Measurements from ENCODE around the gene CBX7. TPM values are rescaled to one million over a fixed set of nuclear protein-coding genes. Genes with fewer than 3 reads are reported as not detected.

Gene CBX7
- total RNA-seq, 8 experiments from 2014 or later: 2.6 to 8.9 (median 4.8) TPM

- H3K27ac ChIP-seq: no peak overlapping the region
- ATAC-seq (replicated peaks in 6 of 8): no peak
- 61 to 100% (median 78%) methylated on average over 1 to 6 of the region's 15 CpGs; no CpG with 5 or more reads in 6 of the 10 experiments for WGBS, 10 experiments
- in situ Hi-C loops (cut with MboI; ENCODE audit: low pct_unique_long_range_greater_than_20kb in 2 of 9, low sequenced_read_pairs in 9 of 9, unreplicated experiment in 9 of 9): no loop called here
- peaks cover 12 to 21% of the 10 kb centered on the region in 2 donors for H3K4me1 ChIP-seq (replicated peaks in 1 of 2)
- H3K4me3 ChIP-seq: no peak overlapping the region
Measured at GRCh38 chr22:39090426-39091064, 61.9 kb downstream of the CBX7 start.

DNA sequence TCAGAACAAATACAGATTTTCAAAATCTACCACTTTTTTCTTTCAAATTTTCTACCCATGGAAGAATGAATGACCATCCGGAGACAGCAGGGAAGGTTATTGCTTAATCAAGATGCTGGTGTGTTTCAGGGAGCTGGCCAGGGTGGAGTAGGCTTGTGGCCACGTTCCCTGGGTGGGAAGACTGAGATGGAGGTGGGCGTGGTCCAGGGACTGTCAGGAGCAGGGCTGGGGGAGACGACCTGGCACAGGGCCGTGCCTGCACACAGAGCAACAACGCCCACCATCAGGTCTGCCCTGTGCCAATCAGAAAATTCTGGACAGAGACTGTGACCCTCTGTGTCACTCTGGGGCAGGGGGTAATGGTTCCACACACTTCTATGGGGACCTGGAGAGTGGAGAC is 62.6 kb downstream of the CBX7 start:
- H3K27ac ChIP-seq: no peak overlapping the region
- ATAC-seq (replicated peaks in 6 of 8): peak in 3 of 8 experiments; percentile 28 to 63 (median 60)
- WGBS, 10 experiments: 0 to 88% methylated on average over 1 to 4 of the region's 6 CpGs; no CpG with 5 or more reads in 8 of the 10 experiments
- in situ Hi-C loops (cut with MboI; ENCODE audit: low pct_unique_long_range_greater_than_20kb in 2 of 9, low sequenced_read_pairs in 9 of 9, unreplicated experiment in 9 of 9): no loop called here
- H3K4me3 ChIP-seq: no peak overlapping the region
- H3K4me1 ChIP-seq (replicated peaks in 1 of 2): peaks cover 12 to 21% of the 10 kb centered on the region in 2 donors

GRCh38 chr22:39088685-39089032 is 63.8 kb downstream of the CBX7 start:
- 80 to 100% methylated on average over 1 to 3 of the region's 5 CpGs; no CpG with 5 or more reads in 8 of the 10 experiments for WGBS, 10 experiments
- Histone ChIP-seq H3K27ac (no peak overlapping the region), H3K4me3 (no peak overlapping the region), H3K4me1 (replicated peaks in 1 of 2) (peaks cover 12 to 21% of the 10 kb centered on the region in 2 donors)
- ATAC-seq (replicated peaks in 6 of 8): no peak
- in situ Hi-C loops (cut with MboI; ENCODE audit: low pct_unique_long_range_greater_than_20kb in 2 of 9, low sequenced_read_pairs in 9 of 9, unreplicated experiment in 9 of 9): no loop called here

DNA sequence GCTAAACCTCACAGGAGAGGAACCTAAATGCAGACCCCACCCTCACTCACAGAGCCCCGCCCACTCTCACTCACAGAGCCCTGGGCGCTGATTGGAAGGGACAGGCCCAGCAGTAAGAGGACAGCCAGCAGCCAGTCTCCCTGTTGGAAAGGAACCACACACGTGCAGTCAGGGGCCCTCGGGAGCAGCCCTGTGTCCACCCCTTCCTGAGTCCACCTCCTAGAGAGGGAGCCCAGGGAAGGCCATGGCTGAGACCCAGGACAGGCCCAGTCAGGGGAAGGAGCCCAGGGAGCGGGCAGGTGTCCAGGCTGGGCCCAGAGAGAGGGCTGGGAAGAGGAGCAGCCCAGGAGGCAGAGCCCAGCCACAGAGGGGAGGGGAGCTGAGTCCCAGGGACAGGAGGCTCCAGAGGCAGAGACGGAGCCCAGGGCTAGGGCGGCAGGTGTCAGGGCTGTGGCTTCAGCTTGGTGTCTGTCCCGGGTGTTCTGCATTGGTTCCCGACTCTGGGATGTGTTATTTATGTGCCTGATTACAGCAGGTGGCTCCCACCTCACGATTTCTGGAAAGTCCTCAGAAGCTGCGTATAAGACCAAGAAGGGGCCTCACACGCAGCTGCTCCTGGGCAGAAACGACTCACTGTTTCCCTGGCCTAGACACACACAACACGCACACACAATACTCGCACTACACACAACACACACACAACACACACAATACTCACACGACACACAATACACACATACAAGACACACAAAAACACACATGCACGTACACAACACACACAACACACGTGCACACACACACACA is 64.4 kb downstream of the CBX7 start:
- WGBS, 10 experiments: 50 to 89% (median 68%) methylated on average over 1 to 4 of the region's 18 CpGs; no CpG with 5 or more reads in 4 of the 10 experiments
- in situ Hi-C loops (cut with MboI; ENCODE audit: low pct_unique_long_range_greater_than_20kb in 2 of 9, low sequenced_read_pairs in 9 of 9, unreplicated experiment in 9 of 9): no loop called here
- peak; percentile 82 to 95 (median 92) for ATAC-seq (replicated peaks in 6 of 8)
- Histone ChIP-seq H3K27ac (peak overlapping the region in 1 of 2 donors; percentile 19), H3K4me1 (replicated peaks in 1 of 2) (peaks cover 12 to 21% of the 10 kb centered on the region in 2 donors), H3K4me3 (no peak overlapping the region)

- H3K4me3 ChIP-seq: no peak overlapping the region
- ATAC-seq (replicated peaks in 6 of 8): no peak
- WGBS, 10 experiments: 100% methylated on average over 1 of the region's 6 CpGs; no CpG with 5 or more reads in 9 of the 10 experiments
- H3K4me1 ChIP-seq (replicated peaks in 1 of 2): peaks cover 12 to 18% of the 10 kb centered on the region in 2 donors
- H3K27ac ChIP-seq: no peak overlapping the region
- in situ Hi-C loops (cut with MboI; ENCODE audit: low pct_unique_long_range_greater_than_20kb in 2 of 9, low sequenced_read_pairs in 9 of 9, unreplicated experiment in 9 of 9): no loop called here
Measured at GRCh38 chr22:39087098-39087497, 65.4 kb downstream of the CBX7 start.

DNA sequence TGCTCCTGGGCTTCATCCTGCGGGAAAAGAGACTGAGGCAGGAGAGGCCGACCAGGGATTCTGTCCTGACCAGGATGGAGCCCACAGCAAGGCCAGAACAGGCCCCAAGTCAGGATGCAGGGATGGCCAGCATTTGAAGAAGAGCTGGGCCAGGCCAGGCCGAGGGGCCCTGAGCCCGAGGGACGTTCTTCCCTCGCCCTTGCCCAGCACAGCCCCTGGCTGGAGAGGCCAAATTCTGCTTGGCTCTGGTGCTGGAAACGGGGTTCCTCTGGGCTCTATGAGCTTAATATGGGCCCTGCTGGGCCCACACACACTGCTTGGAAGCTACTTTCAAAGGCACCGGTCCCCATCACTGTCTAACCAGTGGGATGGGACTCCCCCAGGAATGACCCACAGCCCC is 67.8 kb downstream of the CBX7 start:
- ATAC-seq (replicated peaks in 6 of 8): no peak
- in situ Hi-C loops (cut with MboI; ENCODE audit: low pct_unique_long_range_greater_than_20kb in 2 of 9, low sequenced_read_pairs in 9 of 9, unreplicated experiment in 9 of 9): no loop called here
- 82 to 100% (median 95%) methylated on average over 1 to 4 of the region's 8 CpGs; no CpG with 5 or more reads in 7 of the 10 experiments for WGBS, 10 experiments
- Histone ChIP-seq H3K4me3 (no peak overlapping the region), H3K4me1 (replicated peaks in 1 of 2) (peaks cover 13 to 19% of the 10 kb centered on the region in 2 donors), H3K27ac (no peak overlapping the region)

DNA sequence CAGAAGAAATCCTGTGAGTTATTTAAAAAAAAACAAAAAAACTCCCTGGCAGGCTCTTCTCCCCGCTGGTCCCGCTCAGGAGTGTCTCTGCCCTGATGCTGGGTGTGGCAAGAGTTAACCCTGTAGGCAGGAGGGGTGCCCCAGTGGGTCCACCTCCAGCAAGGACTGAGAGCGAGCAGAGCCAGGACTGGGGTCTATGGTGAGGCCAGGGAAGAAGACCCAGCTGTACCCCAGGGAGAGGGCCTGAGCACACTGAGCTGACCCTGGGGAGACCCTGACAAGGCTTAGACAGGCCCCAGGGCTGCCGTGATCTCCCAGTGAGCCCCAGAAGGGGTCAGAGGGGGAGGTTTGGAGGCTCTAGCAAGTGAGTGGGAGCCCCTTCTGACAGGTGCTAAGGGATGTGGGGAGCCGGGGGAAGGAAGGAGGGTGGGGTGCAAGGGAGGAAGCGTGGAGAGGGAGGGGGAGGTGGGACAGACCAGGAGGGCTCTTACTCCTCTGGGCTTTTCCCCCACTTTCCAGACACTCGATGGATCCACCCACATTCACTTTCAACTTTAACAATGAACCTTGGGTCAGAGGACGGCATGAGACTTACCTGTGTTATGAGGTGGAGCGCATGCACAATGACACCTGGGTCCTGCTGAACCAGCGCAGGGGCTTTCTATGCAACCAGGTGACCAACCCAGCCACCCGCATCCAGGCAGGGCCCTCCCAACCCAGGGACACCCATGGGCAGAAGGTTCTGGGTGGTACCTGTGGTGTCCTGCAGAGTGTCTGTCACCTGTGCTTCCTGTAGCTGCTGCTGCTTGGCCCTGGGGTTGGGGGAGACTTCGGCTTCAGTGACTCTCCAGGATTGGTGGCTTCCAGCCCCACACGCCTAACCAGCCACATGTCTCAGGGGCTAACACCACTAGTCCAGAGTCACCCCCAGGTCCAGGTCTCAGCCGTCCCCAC is 69.0 kb downstream of the CBX7 start:
- in situ Hi-C loops (cut with MboI; ENCODE audit: low pct_unique_long_range_greater_than_20kb in 2 of 9, low sequenced_read_pairs in 9 of 9, unreplicated experiment in 9 of 9): no loop called here
- WGBS, 10 experiments: 60 to 83% (median 78%) methylated on average over 1 to 5 of the region's 14 CpGs; no CpG with 5 or more reads in 6 of the 10 experiments
- no peak for ATAC-seq (replicated peaks in 6 of 8)
- peaks cover 13 to 19% of the 10 kb centered on the region in 2 donors for H3K4me1 ChIP-seq (replicated peaks in 1 of 2)
- no peak overlapping the region for H3K4me3 ChIP-seq
- no peak overlapping the region for H3K27ac ChIP-seq

DNA sequence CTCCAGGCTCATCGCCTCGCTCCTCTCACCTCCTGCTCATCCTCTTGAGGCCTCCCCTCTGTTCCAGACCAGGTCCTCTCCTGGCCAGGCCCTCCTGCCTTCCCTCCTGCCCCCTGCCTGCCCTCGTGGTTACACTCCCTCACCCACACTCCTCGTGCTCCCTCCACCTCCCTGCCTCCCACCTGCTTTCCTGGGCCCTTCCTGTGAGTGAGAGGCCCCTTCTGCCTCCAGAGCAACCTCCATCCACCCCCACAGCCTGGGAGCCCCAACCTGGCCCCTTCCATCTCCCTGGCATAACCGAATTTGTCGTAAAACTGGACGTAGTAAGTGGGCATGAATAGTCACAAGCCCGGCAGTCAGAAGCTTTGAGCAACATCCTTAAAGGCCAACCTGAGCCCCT is 70.9 kb downstream of the CBX7 start:
- Histone ChIP-seq H3K4me1 (replicated peaks in 1 of 2) (peaks cover 14 to 16% of the 10 kb centered on the region in 2 donors), H3K27ac (no peak overlapping the region), H3K4me3 (no peak overlapping the region)
- ATAC-seq (replicated peaks in 6 of 8): no peak
- in situ Hi-C loops (cut with MboI; ENCODE audit: low pct_unique_long_range_greater_than_20kb in 2 of 9, low sequenced_read_pairs in 9 of 9, unreplicated experiment in 9 of 9): no loop called here
- WGBS, 10 experiments: 33 to 80% (median 73%) methylated on average over 1 to 3 of the region's 8 CpGs; no CpG with 5 or more reads in 5 of the 10 experiments

GRCh38 chr22:39081016-39081415 is 71.5 kb downstream of the CBX7 start:
- in situ Hi-C loops (cut with MboI; ENCODE audit: low pct_unique_long_range_greater_than_20kb in 2 of 9, low sequenced_read_pairs in 9 of 9, unreplicated experiment in 9 of 9): no loop called here
- no peak overlapping the region for H3K27ac ChIP-seq
- no peak for ATAC-seq (replicated peaks in 6 of 8)
- peaks cover 18% of the 10 kb centered on the region in 2 donors for H3K4me1 ChIP-seq (replicated peaks in 1 of 2)
- 89 to 100% (median 100%) methylated on average over 1 to 6 of the region's 12 CpGs; no CpG with 5 or more reads in 5 of the 10 experiments for WGBS, 10 experiments
- no peak overlapping the region for H3K4me3 ChIP-seq

Other genes with a start within 250 kb of the CBX7 start
- under 1 TPM in 2 of 8 experiments, not detected in 6; 0.16 to 0.71 TPM for gene APOBEC3A, start 195.1 kb downstream of the CBX7 start, total RNA-seq
- gene APOBEC3B, start 170.3 kb downstream of the CBX7 start, total RNA-seq: 10 to 100 TPM in 1 of 8 experiments, 1 to 10 TPM in 3, under 1 TPM in 4; 0.32 to 15.3 (median 1.1) TPM
- gene APOBEC3C, start 138.4 kb downstream of the CBX7 start, total RNA-seq: 10 to 100 TPM in 3 of 8 experiments, 1 to 10 TPM in 4, under 1 TPM in 1; 0.96 to 59.2 (median 4.5) TPM
- gene APOBEC3D, start 131.6 kb downstream of the CBX7 start, total RNA-seq: 10 to 100 TPM in 3 of 8 experiments, under 1 TPM in 5; 0.29 to 16.3 (median 0.64) TPM
- gene APOBEC3F, start 111.8 kb downstream of the CBX7 start, total RNA-seq: 10 to 100 TPM in 2 of 8 experiments, 1 to 10 TPM in 5, under 1 TPM in 1; 0.38 to 16.9 (median 4.9) TPM
- 10 to 100 TPM in 3 of 8 experiments, 1 to 10 TPM in 4, under 1 TPM in 1; 0.83 to 21.2 (median 4.3) TPM for gene APOBEC3G, start 75.4 kb downstream of the CBX7 start, total RNA-seq
- 1 to 10 TPM in 2 of 8 experiments, under 1 TPM in 1, not detected in 5; 0.94 to 3.2 (median 2.3) TPM for gene APOBEC3H, start 55.4 kb downstream of the CBX7 start, total RNA-seq
- gene PDGFB, start 92.3 kb upstream of the CBX7 start, total RNA-seq: 1 to 10 TPM in 2 of 8 experiments, under 1 TPM in 5, not detected in 1; 0.24 to 6.7 (median 0.43) TPM
- gene RPL3, start 166.9 kb upstream of the CBX7 start, total RNA-seq: 1,000 to 10,000 TPM; 1,236 to 3,241 (median 1,964) TPM
- 10 to 100 TPM in 7 of 8 experiments, 1 to 10 TPM in 1; 7.7 to 26.6 (median 18.5) TPM for gene SYNGR1, start 197.3 kb upstream of the CBX7 start, total RNA-seq
- 10 to 100 TPM in 7 of 8 experiments, 1 to 10 TPM in 1; 9.3 to 25.6 (median 15.8) TPM for gene TAB1, start 247.1 kb upstream of the CBX7 start, total RNA-seq

Measured in motor neuron (in vitro differentiated cells).